K562 (cell line): ENCODE data around the gene LZTS2. TPM values are rescaled to one million over a fixed set of nuclear protein-coding genes. Genes with fewer than 3 reads are reported as not detected.

Experiments used
- ARID3B ChIP-seq: fragments of 250-450 bp; sonication (Bioruptor Pico); IDR thresholded peaks from 2 replicates; pipeline ENCODE4 v1.4.0; 2020; ENCODE audit warnings: borderline replicate concordance
- CBX5 ChIP-seq: IDR thresholded peaks from 2 replicates; pipeline ENCODE4 v1.6.1; 2014; ENCODE audit warnings: low read depth, borderline replicate concordance
- CBX8 ChIP-seq: fragments of 200-600 bp; sonication (generic); IDR thresholded peaks from 2 replicates; pipeline ENCODE4 v1.6.1; 2012; ENCODE audit warnings: borderline replicate concordance, mixed run types, low read depth, mild to moderate bottlenecking, moderate library complexity, mixed read lengths, low read length, control low read depth, inconsistent platforms; ENCODE audit not compliant: poor library complexity, severe bottlenecking; ENCODE audit errors: extremely low read depth
- CREB1 ChIP-seq, 2 experiments: sonication (generic) in 1 of 2; formaldehyde crosslinking in 1 of 2; IDR thresholded peaks; 2 replicates each; pipeline versions ENCODE4 v1.6.1 to v1.8.0; 2012 to 2022; ENCODE audit warnings: inconsistent platforms in 1 of 2, mild to moderate bottlenecking in 1 of 2, missing genetic modification reagents in 1 of 2, moderate library complexity in 1 of 2
- CREB5 ChIP-seq: fragments of 250-450 bp; sonication (Bioruptor Pico); IDR thresholded peaks from 2 replicates; pipeline ENCODE4 v1.5.0; 2020; ENCODE audit warnings: mild to moderate bottlenecking
- EGR1 ChIP-seq: fragments of 450-650 bp; conservative IDR thresholded peaks from 2 replicates; pipeline ENCODE4 v1.6.1; 2017; ENCODE audit warnings: mild to moderate bottlenecking
- ETV1 ChIP-seq: fragments of 450-650 bp; conservative IDR thresholded peaks from 2 replicates; pipeline ENCODE4 v1.6.1; 2016; ENCODE audit warnings: missing genetic modification characterization, control low read depth, low read depth, missing compliant biosample characterization
- HDAC6 ChIP-seq: IDR thresholded peaks from 2 replicates; pipeline ENCODE4 v1.6.1; 2012; ENCODE audit warnings: low read depth, mild to moderate bottlenecking, control low read depth, inconsistent platforms, low read length, moderate library complexity
- MAFG ChIP-seq: fragments of 450-650 bp; conservative IDR thresholded peaks from 2 replicates; pipeline ENCODE4 v1.6.1; 2016; ENCODE audit warnings: missing genetic modification characterization, missing compliant biosample characterization
- MECOM ChIP-seq: fragments of 250-450 bp; sonication (Bioruptor Pico); IDR thresholded peaks from 2 replicates; pipeline ENCODE4 v1.8.0; 2022; ENCODE audit warnings: inconsistent platforms
- NR2F6 ChIP-seq: fragments of 450-650 bp; formaldehyde crosslinking; IDR thresholded peaks from 2 replicates; pipeline ENCODE4 v1.4.0; 2020; ENCODE audit warnings: mild to moderate bottlenecking
- POLR2G ChIP-seq: fragments of 200-400 bp; formaldehyde crosslinking; IDR thresholded peaks from 2 replicates; pipeline ENCODE4 v1.6.1; 2017; ENCODE audit warnings: low read depth, mild to moderate bottlenecking, antibody characterized with exemption, low read length, moderate library complexity
- TGIF2 ChIP-seq: sonication (generic); formaldehyde crosslinking; IDR thresholded peaks from 2 replicates; pipeline ENCODE4 v1.8.1; 2022; ENCODE audit warnings: mild to moderate bottlenecking, missing genetic modification reagents, moderate library complexity
- ZBTB49 ChIP-seq: sonication (generic); formaldehyde crosslinking; IDR thresholded peaks from 2 replicates; pipeline ENCODE4 v1.8.0; 2022; ENCODE audit warnings: missing genetic modification reagents, mild to moderate bottlenecking, borderline replicate concordance
- ZFPM2 ChIP-seq: fragments of 250-450 bp; sonication (Bioruptor Pico); IDR thresholded peaks from 2 replicates; pipeline ENCODE4 v1.5.1; 2022; ENCODE audit warnings: mild to moderate bottlenecking
- polyA plus RNA-seq, 8 experiments: library from polyadenylated mRNA; depleted of rRNA in 4 of 8; stranded (reverse) in 5 of 8; unstranded in 3 of 8; fragments of >200 nt; fragmentation: Nextera tagmentation in 2 of 8; fragmentation: Illumina TruSeq in 1 of 8; extraction: Ambion mirVana in 2 of 8; extraction: Trizol in 1 of 8; gene quantifications; 2 replicates each; pipeline versions ENCODE4 v1.2.1 to v1.2.3, GENCODE V29; 2011 to 2014; ENCODE audit warnings: inconsistent platforms in 1 of 8, missing spikeins in 1 of 8
- total RNA-seq, 7 experiments: library from RNA; depleted of rRNA in 6 of 7; stranded (reverse); fragments of >200 nt in 6 of 7; fragmentation: Illumina TruSeq in 2 of 7; extraction: Trizol in 2 of 7; gene quantifications; 2 replicates each; pipeline versions ENCODE4 v1.2.1 to v1.2.3, GENCODE V29; 2011 to 2021; ENCODE audit warnings: low replicate concordance in 1 of 7

LZTS2 gene
- total and polyA plus RNA-seq, 9 of the 15 experiments (the other 6 are each of a cell fraction or from before 2014, with no cell fraction given): 0.23 to 42.5 (median 14.7) TPM

- TF ChIP-seq CREB1 (IDR thresholded peaks at IDR 0.05) (no peak), CREB1 (CRISPR knock-in tag; IDR thresholded peaks at IDR 0.05) (no peak), ARID3B (CRISPR knock-in tag) (no peak), HDAC6 (no peak), NR2F6 (CRISPR knock-in tag) (no peak), MAFG (tag) (no peak), POLR2G (no peak), CBX5 (no peak), CBX8 (no peak), ETV1 (tag) (no peak), CREB5 (CRISPR knock-in tag) (no peak), ZFPM2 (no peak), MECOM (CRISPR knock-in tag) (no peak), ZBTB49 (CRISPR knock-in tag) (no peak), EGR1 (peak; percentile 9), TGIF2 (CRISPR knock-in tag) (no peak)
These were observed 1.2 kb upstream of the LZTS2 start (continued) for GRCh38 chr10:100998183-100998990.
